Lower leg skin (tissue), 4 donors: ENCODE data around the gene ELK1. TPM values are rescaled to one million over a fixed set of nuclear protein-coding genes. Genes with fewer than 3 reads are reported as not detected.

Experiments used
- DNase-seq, 2 donors: peaks; one replicate each; pipeline ENCODE4 v3.0.0-alpha.2; 2019; ENCODE audit warnings: low spot score in 2 of 2
- H3K4me3 ChIP-seq: fragments of 200-600 bp; sonication (generic); 2 replicates; pipeline ENCODE4 v1.5.1; 2017; ENCODE audit warnings: mild to moderate bottlenecking, low read depth; ENCODE audit not compliant: poor library complexity, severe bottlenecking
- POLR2A ChIP-seq, 2 donors: fragments of 450-650 bp; IDR thresholded peaks; one replicate each; pipeline ENCODE4 v1.6.1; 2016 to 2017; ENCODE audit warnings: antibody characterized with exemption in 2 of 2, mild to moderate bottlenecking in 1 of 2, moderate library complexity in 1 of 2
- WGBS, 2 donors: methylation state at CpG; one replicate each; pipeline ENCODE4 v1.1.5; 2018; 5-methylcytosine and 5-hydroxymethylcytosine counted together
- intact Hi-C: fragments of 100-400 bp; cut with DNase I; formaldehyde crosslinking; loops from one replicate; pipeline ENCODE4 v1.15.0; 2023; ENCODE audit warnings: low total_unique reads
- total RNA-seq, 4 donors: library from RNA; depleted of rRNA; stranded (reverse); fragments of >200 nt; gene quantifications; one replicate each; pipeline ENCODE4 v1.1.0, GENCODE V29; 2016
- TF ChIP-seq, protein P1 (sequence below), 3 donors: fragments of 450-650 bp; IDR thresholded peaks; one replicate each; pipeline ENCODE4 v1.5.1; 2016; ENCODE audit warnings: antibody characterized with exemption in 3 of 3, mild to moderate bottlenecking in 3 of 3, moderate library complexity in 2 of 3

The ELK1 gene
- total RNA-seq, 4 donors from 2014 or later, result 19.7 to 28.4 (median 25.5) TPM

DNA sequence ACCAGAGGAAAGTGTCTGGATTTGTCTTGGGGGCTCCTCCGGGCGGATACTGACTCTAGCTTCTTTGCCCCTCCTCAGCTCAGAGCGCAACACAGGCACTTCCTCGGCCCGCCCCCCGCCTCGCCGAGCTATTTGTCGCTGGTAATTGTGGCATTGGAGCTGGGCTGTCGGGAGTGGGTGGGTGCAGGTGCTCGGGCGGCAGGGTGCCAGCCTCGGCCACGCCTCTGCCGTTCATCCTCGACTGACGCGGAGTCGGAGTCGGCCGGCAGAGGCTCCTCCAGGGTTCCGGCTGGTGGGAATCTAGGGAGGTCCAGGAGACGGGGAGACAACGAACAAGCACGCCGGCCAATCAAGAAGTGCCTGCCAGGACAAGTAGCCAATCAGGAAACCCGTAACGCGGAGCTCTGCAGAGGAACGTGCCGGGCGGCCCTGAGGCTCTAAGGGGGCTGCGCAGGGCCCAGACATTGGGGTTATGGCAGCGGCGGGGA is 26.8 kb downstream of the ELK1 start:
- no peak overlapping the region for H3K4me3 ChIP-seq
- intact Hi-C loops, result no loop called here
- TF ChIP-seq POLR2A (IDR thresholded peaks at IDR 0.05), result no peak
- TF ChIP-seq, protein P1, sequence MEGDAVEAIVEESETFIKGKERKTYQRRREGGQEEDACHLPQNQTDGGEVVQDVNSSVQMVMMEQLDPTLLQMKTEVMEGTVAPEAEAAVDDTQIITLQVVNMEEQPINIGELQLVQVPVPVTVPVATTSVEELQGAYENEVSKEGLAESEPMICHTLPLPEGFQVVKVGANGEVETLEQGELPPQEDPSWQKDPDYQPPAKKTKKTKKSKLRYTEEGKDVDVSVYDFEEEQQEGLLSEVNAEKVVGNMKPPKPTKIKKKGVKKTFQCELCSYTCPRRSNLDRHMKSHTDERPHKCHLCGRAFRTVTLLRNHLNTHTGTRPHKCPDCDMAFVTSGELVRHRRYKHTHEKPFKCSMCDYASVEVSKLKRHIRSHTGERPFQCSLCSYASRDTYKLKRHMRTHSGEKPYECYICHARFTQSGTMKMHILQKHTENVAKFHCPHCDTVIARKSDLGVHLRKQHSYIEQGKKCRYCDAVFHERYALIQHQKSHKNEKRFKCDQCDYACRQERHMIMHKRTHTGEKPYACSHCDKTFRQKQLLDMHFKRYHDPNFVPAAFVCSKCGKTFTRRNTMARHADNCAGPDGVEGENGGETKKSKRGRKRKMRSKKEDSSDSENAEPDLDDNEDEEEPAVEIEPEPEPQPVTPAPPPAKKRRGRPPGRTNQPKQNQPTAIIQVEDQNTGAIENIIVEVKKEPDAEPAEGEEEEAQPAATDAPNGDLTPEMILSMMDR (IDR thresholded peaks at IDR 0.05), result no peak
- 3 to 51% methylated on average over 5 to 35 of the region's 35 CpGs for WGBS, 2 donors
- DNase-seq, result peak in 1 of 2 donors; percentile 20

DNA sequence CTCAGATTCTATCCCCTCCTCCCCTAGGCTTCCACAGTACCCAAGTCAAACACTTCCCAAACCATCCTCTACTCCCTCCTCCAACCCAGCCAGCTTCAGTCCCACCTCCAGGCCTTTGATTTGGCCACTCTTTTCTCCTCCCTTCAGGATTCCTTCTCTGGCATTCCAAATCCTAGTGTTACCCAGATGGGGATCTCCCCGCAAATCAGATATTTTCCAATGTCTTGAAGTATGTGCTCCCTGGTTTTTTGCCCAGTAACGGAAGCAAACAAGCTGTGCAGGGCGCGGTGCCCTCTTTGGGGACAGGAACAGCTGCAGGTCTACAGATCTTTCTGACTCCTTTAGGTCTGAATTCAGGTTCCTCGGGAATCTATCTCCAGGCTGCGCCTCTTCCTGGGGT is 28.5 kb downstream of the ELK1 start:
- 71 to 79% methylated on average over 6 of the region's 6 CpGs for WGBS, 2 donors
- intact Hi-C loops, result no loop called here
- H3K4me3 ChIP-seq, result no peak overlapping the region
- no peak for TF ChIP-seq POLR2A (IDR thresholded peaks at IDR 0.05)
- TF ChIP-seq, protein P1 (IDR thresholded peaks at IDR 0.05), result no peak
- DNase-seq, result no peak

DNA sequence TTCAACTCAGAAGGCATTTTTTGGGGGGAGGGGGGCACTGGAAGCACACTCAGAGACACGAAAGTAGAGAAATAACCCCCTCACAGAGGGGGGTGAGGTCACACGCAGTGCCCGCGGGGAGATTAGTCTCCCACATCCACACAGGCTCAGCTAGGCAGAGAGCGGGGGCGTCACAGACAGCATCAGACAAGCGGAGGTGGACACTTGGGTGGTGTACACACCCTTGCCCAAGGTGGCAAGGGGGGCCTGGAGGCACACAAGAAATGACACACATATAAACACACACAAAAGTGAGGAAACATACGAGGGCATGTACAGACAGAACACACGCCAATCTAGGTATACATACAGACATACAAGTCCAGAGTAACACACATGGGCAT is 30.1 kb downstream of the ELK1 start:
- TF ChIP-seq, protein P1 (IDR thresholded peaks at IDR 0.05), result no peak
- no peak for TF ChIP-seq POLR2A (IDR thresholded peaks at IDR 0.05)
- 47 to 70% methylated on average over 9 of the region's 9 CpGs for WGBS, 2 donors
- intact Hi-C loops, result no loop called here
- H3K4me3 ChIP-seq, result no peak overlapping the region
- DNase-seq, result peak in 1 of 2 donors; percentile 46

DNA sequence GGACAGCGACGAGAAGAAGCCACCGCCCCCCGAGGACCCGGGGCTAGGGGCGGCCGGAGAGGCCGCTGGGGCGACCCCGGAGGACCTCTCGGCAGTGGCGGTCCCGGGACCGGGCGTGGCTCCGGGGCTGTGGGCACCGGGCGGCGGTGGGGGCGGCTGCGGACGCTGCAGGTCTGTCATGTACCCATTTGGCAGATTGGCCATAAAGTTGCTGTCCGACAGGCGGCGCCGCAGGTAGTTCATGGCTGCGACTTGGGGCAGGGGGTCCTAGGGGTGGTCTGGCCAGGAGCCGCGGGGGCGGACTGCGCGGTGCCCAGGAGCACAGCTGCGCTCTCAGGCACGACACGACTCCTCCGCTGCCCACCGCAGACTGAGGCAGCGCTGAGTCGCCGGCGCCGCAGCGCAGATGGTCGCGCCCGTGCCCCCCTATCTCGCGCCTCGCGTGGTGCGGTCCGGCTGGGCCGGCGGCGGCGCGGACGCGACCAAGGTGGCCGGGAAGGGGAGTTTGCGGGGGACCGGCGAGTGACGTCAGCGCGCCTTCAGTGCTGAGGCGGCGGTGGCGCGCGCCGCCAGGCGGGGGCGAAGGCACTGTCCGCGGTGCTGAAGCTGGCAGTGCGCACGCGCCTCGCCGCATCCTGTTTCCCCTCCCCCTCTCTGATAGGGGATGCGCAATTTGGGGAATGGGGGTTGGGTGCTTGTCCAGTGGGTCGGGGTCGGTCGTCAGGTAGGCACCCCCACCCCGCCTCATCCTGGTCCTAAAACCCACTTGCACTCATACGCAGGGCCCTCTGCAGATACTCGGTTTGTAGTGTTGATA is 30.7 kb downstream of the ELK1 start, which contains the start of gene SYN1:
SYN1 (minus strand) TSS at position 372 of the 817 bp plus-strand sequence; CDS start at position 243, 129 bp downstream.
- intact Hi-C loops, result no loop called here
- 0 to 38% methylated on average over 2 to 80 of the region's 88 CpGs for WGBS, 2 donors
- no peak within 1 kb of the TSS for H3K4me3 ChIP-seq
- TF ChIP-seq, protein P1 (IDR thresholded peaks at IDR 0.05), result no peak
- no peak for TF ChIP-seq POLR2A (IDR thresholded peaks at IDR 0.05)
- peak; percentile 38 to 90 for DNase-seq

DNA sequence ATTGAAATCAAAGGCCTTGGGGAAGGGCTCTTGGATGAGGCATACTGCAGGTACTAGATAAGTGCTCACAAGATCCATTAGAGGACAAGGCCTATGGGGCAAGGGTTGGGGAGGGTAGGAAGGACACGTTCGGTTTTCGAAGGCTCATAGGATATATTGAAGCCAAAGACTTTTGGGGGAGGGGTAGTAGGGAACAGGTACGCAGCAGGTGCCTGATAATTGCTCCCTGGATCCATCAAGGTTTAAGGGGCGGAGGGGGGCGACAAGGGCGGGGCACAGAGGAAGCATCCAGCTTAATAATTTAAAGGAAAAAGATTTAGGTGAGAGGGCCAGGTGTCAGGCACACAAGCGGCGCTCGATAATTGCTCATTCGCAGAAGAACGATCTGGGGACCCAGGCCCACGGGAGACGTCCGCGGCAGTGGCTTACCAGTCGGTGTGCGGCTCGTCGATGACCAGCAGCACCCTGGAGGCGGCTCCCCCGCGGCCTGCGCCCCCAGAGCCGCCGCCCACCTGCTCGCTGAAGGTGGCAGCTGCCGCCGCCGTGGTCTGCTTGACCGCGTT is 31.4 kb downstream of the ELK1 start:
- intact Hi-C loops, result no loop called here
- DNase-seq, result peak in 1 of 2 donors; percentile 26
- 56 to 63% methylated on average over 14 to 32 of the region's 32 CpGs for WGBS, 2 donors
- no peak for TF ChIP-seq POLR2A (IDR thresholded peaks at IDR 0.05)
- TF ChIP-seq, protein P1 (IDR thresholded peaks at IDR 0.05), result no peak
- no peak overlapping the region for H3K4me3 ChIP-seq
